ENCODE data around the gene KCNJ15. TPM values are rescaled to one million over a fixed set of nuclear protein-coding genes. Genes with fewer than 3 reads are reported as not detected.

Gene KCNJ15
- total RNA-seq, 1 experiment from 2014 or later, result 0.13 TPM

GRCh38 chr21:38295997-38296764, 39.4 kb downstream of the KCNJ15 start:
- H3K9me3 ChIP-seq (ENCODE audit: control insufficient read depth, insufficient read depth, low read depth, low read length), result no peaks in the 10 kb centered on the region
- intact Hi-C loops (cut with micrococcal nuclease; ENCODE audit: unreplicated experiment), result no loop called here
- no peaks in the 10 kb centered on the region for H3K27me3 ChIP-seq (ENCODE audit: control insufficient read depth, insufficient read depth, low read length)
- H3K36me3 ChIP-seq (ENCODE audit: control insufficient read depth, insufficient read depth, low read length), result no peaks in the 10 kb centered on the region
- BruUV-seq (replicated peaks), result no TSS peak
- no peaks in the 10 kb centered on the region for H3K4me1 ChIP-seq (ENCODE audit: control insufficient read depth, insufficient read depth, low read length)
- ChIA-PET CTCF (no interaction called here), POLR2A (no interaction called here)
- no peak for DNase-seq (ENCODE audit: low read depth, low spot score)
- no peak overlapping the region for H3K4me3 ChIP-seq (ENCODE audit: low read depth in 2 of 2, low read length in 2 of 2)
- ATAC-seq, result no peak
- no peak for TF ChIP-seq TCF7L2 (IDR thresholded peaks at IDR 0.05; ENCODE audit: low read depth, low read length)
- TF ChIP-seq SIN3A (IDR thresholded peaks at IDR 0.05; ENCODE audit: borderline replicate concordance, insufficient read depth, low read depth, low read length), result no peak
- TF ChIP-seq POLR2AphosphoS5 (IDR thresholded peaks at IDR 0.05; ENCODE audit: low read depth, low read length), result no peak
- TF ChIP-seq REST (IDR thresholded peaks at IDR 0.05; ENCODE audit: insufficient read depth in 1 of 2, low read depth in 2 of 2, low read length in 1 of 2), result no peak
- TF ChIP-seq CTCF (IDR thresholded peaks at IDR 0.05), result no peak
- no peak overlapping the region for H3K27ac ChIP-seq (ENCODE audit: low read length)
- in situ Hi-C loops (cut with HindIII; ENCODE audit: low pct_unique_long_range_greater_than_20kb, low sequenced_read_pairs), result no loop called here

GRCh38 chr21:38297194-38297631, 40.4 kb downstream of the KCNJ15 start:
- no peak overlapping the region for H3K27ac ChIP-seq (ENCODE audit: low read length)
- TF ChIP-seq REST (IDR thresholded peaks at IDR 0.05; ENCODE audit: insufficient read depth in 1 of 2, low read depth in 2 of 2, low read length in 1 of 2) (no peak), TCF7L2 (IDR thresholded peaks at IDR 0.05; ENCODE audit: low read depth, low read length) (no peak), CTCF (IDR thresholded peaks at IDR 0.05) (no peak), SIN3A (IDR thresholded peaks at IDR 0.05; ENCODE audit: borderline replicate concordance, insufficient read depth, low read depth, low read length) (no peak), POLR2AphosphoS5 (IDR thresholded peaks at IDR 0.05; ENCODE audit: low read depth, low read length) (no peak)
- no peaks in the 10 kb centered on the region for H3K36me3 ChIP-seq (ENCODE audit: control insufficient read depth, insufficient read depth, low read length)
- H3K27me3 ChIP-seq (ENCODE audit: control insufficient read depth, insufficient read depth, low read length), result no peaks in the 10 kb centered on the region
- in situ Hi-C loops (cut with HindIII; ENCODE audit: low pct_unique_long_range_greater_than_20kb, low sequenced_read_pairs), result no loop called here
- no peaks in the 10 kb centered on the region for H3K4me1 ChIP-seq (ENCODE audit: control insufficient read depth, insufficient read depth, low read length)
- BruUV-seq (replicated peaks), result no TSS peak
- DNase-seq (ENCODE audit: low read depth, low spot score) (no peak), ATAC-seq (no peak)
- CTCF ChIA-PET, result no interaction called here
- POLR2A ChIA-PET, result no interaction called here
- H3K9me3 ChIP-seq (ENCODE audit: control insufficient read depth, insufficient read depth, low read depth, low read length), result no peaks in the 10 kb centered on the region
- intact Hi-C loops (cut with micrococcal nuclease; ENCODE audit: unreplicated experiment), result no loop called here
- H3K4me3 ChIP-seq (ENCODE audit: low read depth in 2 of 2, low read length in 2 of 2), result no peak overlapping the region
